ENCODE measurements around the gene TSPOAP1.

Gene TSPOAP1

GRCh38 chr17:58315281-58315711 lies 13.3 kb downstream of the TSPOAP1 start:
- H3K4me3 ChIP-seq (ENCODE audit: low read depth, low read length): no peak overlapping the region
- no peak for DNase-seq (ENCODE audit: low read depth)
- TF ChIP-seq, protein P1, sequence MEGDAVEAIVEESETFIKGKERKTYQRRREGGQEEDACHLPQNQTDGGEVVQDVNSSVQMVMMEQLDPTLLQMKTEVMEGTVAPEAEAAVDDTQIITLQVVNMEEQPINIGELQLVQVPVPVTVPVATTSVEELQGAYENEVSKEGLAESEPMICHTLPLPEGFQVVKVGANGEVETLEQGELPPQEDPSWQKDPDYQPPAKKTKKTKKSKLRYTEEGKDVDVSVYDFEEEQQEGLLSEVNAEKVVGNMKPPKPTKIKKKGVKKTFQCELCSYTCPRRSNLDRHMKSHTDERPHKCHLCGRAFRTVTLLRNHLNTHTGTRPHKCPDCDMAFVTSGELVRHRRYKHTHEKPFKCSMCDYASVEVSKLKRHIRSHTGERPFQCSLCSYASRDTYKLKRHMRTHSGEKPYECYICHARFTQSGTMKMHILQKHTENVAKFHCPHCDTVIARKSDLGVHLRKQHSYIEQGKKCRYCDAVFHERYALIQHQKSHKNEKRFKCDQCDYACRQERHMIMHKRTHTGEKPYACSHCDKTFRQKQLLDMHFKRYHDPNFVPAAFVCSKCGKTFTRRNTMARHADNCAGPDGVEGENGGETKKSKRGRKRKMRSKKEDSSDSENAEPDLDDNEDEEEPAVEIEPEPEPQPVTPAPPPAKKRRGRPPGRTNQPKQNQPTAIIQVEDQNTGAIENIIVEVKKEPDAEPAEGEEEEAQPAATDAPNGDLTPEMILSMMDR (IDR thresholded peaks at IDR 0.05; ENCODE audit: insufficient read depth, low read depth, low read length, missing control alignments): no peak

- no peak overlapping the region for H3K4me3 ChIP-seq (ENCODE audit: low read depth, low read length)
- TF ChIP-seq, protein P1 (IDR thresholded peaks at IDR 0.05; ENCODE audit: insufficient read depth, low read depth, low read length, missing control alignments): no peak
- DNase-seq (ENCODE audit: low read depth): no peak
Observed at GRCh38 chr17:58314706-58315015, 13.9 kb downstream of the TSPOAP1 start.

DNA sequence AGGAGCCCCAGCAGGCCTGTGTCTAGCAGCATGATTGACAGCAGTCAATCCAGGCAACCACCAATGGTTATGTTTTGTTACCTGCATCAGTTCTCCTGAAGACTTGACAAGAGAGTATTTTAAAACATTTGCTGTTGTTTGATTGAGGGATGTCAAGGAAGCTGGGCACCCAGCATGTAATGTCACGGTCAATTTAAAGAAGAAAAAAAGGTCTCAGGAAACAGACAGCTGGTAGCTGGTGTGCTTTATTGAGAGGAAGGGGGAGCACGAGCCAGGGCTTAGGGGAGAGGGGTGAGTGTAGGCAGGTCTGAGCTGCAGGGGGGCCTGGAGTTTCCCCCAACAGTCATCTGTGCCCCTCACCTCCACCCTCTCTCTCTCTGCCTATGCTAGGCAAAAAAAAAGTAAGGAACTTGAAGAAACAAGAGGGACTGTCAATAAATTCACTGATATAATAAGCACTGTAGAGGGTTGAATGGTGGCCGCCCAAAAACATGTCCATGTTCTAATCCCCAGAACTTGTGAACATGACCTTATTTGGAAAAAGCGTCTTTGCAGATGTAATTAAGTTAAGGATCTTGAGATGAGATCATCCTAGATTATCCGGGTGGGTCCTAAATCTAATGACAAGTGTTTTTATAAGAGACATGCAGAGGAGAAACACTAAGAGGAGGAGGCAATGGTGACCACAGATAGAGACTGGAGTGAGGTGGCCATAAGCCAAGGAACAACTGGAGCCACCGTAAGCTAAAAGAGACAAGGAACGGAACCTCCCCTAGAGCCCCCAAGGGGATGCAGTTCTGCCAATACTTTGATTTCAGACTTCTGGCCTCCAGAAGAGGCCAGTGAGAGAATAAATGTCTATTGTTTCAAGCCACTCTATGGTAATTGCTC lies 14.5 kb downstream of the TSPOAP1 start:
- no peak overlapping the region for H3K4me3 ChIP-seq (ENCODE audit: low read depth, low read length)
- TF ChIP-seq, protein P1 (IDR thresholded peaks at IDR 0.05; ENCODE audit: insufficient read depth, low read depth, low read length, missing control alignments): no peak
- no peak for DNase-seq (ENCODE audit: low read depth)

DNA sequence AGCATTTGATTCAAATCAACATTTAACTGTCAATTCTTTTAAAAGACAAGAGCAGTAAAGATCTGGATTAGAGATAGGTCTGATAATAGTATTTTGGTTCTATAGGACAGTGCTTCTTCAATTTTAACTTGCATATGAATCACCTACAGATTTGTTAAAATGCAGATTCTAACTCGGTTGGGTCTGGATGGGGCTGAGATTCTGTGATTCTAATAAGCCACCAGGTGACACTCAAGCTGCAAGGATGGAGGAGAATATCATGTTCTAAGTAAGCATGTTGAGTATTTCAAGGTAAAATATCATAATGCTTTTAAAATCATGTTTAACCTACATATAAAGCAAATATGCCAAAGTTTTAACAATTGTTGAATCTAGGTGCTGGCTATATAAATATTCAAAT lies 15.8 kb downstream of the TSPOAP1 start:
- TF ChIP-seq, protein P1 (IDR thresholded peaks at IDR 0.05; ENCODE audit: insufficient read depth, low read depth, low read length, missing control alignments): no peak
- H3K4me3 ChIP-seq (ENCODE audit: low read depth, low read length): no peak overlapping the region
- no peak for DNase-seq (ENCODE audit: low read depth)

DNA sequence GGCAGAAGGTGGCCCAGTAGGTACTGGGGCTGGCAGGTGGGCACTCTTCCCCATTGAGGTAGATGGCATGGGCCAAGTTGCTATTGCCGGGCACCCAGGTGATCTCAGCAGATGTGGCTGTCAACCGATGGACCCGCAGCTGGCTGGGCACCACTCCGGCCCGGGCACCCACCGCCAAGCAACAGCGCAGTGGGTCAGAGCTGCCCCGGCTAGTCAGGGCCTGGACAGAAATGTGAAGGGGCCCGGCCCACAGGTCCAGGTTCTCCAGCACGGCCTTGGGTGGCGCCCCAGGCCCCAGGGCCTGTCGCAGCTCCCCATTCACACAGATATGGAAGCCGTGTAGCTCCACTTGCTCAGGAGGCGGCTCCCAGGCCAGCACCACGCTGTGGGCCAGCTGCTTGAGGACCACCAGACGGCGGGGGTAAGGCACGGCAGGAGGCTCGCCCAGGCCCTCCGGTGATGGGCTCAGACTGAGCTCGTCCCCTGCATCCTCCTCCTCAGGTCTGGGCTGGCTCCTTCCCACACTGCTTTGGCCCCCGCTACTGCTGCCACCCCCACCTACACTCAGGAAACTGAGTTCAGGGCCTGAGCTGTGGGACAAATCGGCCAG lies 16.5 kb downstream of the TSPOAP1 start:
- no peak for DNase-seq (ENCODE audit: low read depth)
- TF ChIP-seq, protein P1 (IDR thresholded peaks at IDR 0.05; ENCODE audit: insufficient read depth, low read depth, low read length, missing control alignments): no peak
- H3K4me3 ChIP-seq (ENCODE audit: low read depth, low read length): no peak overlapping the region

DNA sequence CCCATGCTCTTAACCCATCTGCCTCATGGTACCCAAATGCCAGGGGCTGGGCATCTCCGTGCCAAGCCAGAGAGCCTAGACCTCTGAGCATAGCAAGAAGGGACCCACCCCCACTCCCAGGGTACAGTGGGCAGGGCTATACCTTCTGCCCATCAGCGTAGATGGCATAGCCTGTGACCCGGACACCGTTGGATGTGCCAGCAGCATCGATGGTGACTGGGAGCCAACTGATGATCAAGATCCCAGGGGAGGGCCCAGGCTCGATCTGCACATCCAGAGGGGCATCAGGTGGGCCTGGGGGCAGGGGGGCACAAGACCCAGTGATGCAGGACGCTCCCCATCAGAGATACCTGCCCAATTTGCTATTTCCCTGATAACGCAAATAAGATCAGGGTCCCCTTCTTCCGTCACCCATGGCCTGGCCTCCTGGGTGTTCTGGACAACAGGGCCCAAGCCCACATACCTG lies 17.1 kb downstream of the TSPOAP1 start:
- TF ChIP-seq, protein P1 (IDR thresholded peaks at IDR 0.05; ENCODE audit: insufficient read depth, low read depth, low read length, missing control alignments): no peak
- no peak for DNase-seq (ENCODE audit: low read depth)
- no peak overlapping the region for H3K4me3 ChIP-seq (ENCODE audit: low read depth, low read length)
